Gastroesophageal sphincter (tissue), 2 donors: Measurements from ENCODE around the gene ERC1.

Source experiments
- EP300 ChIP-seq: sonication (generic); formaldehyde crosslinking; IDR thresholded peaks from one replicate; pipeline ENCODE4 v1.6.1; 2017; ENCODE audit warnings: antibody characterized with exemption, mild to moderate bottlenecking
- POLR2AphosphoS5 ChIP-seq: sonication (generic); formaldehyde crosslinking; IDR thresholded peaks from one replicate; pipeline ENCODE4 v1.6.1; 2017; ENCODE audit warnings: antibody characterized with exemption

DNA sequence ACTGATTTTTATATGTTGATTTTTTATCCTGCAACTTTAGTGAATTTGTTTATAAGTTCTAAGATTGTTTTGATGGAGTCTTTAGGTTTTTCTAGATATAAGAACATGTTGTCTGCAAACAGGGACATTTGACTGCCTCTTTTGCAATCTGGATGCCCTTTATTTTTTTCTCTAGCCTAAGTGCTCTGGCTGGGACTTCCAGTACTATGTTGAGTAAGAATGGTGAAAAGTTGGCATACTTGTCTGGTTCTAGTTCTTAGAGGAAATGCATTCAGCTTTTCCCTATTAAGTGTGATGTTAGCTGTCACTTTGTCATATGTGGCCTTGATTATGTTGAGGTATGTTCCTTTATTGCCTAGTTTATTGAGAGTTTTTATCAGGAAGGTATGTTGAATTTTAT lies 68.1 kb downstream of the ERC1 start:
- TF ChIP-seq EP300 (no peak), POLR2AphosphoS5 (peak; percentile 13)
